GM20000 (cell line): ENCODE measurements around the gene BAIAP2.

Source experiments
- DNase-seq: peaks from one replicate; pipeline ENCODE4 v3.0.0; 2012; ENCODE audit warnings: low spot score
- CTCF ChIP-seq: IDR thresholded peaks from 2 replicates; pipeline ENCODE4 v1.5.1; 2012; ENCODE audit warnings: mild to moderate bottlenecking, control low read depth; ENCODE audit errors: extremely low read depth, missing control alignments

The BAIAP2 gene

DNA sequence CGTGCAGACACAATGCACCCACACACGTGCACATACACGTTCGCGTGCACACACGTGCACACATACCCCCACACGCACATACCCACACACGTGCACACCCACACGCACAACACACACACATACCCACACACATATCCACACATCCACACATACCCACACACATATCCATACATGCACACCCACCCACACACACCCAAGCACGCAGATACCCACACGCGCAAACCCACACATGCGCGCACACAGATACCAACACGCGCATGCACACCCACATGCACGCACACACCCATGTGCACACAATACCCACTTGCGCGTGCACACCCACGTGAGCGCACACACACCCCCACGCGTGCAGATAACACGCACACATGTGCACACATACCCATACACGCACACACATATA is 103.5 kb downstream of the BAIAP2 start:
- no peak for DNase-seq
- no peak for TF ChIP-seq CTCF

GRCh38 chr17:81139428-81139827 is 104.5 kb downstream of the BAIAP2 start:
- no peak for DNase-seq
- TF ChIP-seq CTCF, result no peak

DNA sequence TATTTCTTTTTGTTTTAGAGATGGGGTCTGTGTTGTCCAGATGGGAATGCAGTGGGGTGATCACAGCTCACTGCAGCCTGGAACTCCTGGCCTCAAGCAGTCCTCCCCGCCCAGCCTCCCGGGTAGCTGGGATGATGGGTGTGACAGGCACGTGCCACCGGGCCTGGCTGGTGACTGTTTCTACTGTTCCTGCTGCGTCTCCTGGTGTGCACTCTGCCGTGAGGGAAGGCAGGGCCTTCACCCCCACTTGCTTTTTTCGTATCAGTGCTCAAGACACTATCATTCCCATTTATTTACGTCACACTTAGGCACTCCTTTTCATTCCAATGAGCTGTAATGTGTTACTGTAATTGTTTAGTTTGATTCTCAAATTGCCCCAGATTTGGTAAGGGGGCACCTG is 105.1 kb downstream of the BAIAP2 start:
- no peak for DNase-seq
- no peak for TF ChIP-seq CTCF

- DNase-seq, result no peak
- TF ChIP-seq CTCF, result no peak
Observed at GRCh38 chr17:81140695-81141094, 105.7 kb downstream of the BAIAP2 start.

DNA sequence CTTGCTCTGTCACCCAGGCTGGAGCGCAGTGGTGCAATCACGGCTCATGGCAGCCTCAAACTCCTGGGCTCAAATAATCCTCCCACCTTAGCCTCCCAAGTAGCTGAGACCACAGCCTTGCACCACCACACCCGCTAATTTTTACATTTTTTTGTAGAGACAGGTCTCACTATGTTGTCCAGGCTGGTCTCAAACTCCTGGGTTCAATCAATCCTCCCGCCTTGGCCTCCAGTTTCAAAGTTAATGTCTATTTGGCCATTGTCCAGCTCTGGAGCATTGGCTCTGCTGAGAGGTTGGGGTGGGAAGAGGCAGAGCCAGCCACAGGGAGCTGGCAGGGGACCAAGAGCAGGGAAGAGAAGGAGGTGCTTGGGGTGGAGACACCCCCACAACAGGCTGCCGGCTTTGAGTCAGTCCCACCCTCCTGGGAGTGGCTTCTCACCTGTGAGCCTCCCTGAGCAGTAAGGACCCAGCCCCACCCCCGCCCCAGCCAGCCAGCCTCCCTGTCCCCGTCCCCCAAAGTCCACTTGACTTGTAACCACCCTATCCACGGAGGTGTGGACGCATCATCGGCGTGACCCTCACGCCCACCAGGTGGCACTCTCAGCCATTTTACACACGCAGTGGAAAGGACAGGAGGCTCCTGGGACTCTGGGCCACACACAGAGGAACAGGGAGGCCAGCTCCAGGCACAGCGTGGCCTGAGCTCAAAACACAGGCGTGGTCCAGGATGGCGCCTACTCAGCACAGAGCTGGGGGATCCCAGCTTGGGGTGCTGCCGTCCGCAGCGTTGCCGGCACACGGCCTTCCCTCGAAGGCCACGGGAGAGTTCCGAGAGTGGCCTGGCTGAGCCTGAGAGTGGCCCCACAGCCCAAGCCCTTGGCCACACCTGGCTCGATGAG is 107.6 kb downstream of the BAIAP2 start:
- TF ChIP-seq CTCF, result peak; percentile 67
- peak; percentile 88 for DNase-seq

DNA sequence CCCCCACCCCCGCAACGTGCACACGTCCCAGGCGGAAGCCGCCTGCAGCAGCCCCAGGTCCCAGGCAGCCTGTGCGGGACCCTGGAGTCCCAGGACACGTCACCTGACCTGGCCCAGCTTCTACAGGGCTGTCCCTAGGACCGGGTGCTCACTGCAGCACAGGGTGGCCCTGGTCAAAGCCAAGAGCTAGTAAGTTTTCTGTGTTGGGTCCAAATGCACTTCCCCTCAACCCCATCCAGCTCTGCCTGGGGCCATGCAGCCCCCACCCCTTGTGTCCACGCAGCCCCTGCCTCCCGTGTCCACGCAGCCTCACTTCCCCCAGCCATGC is 108.2 kb downstream of the BAIAP2 start:
- DNase-seq, result no peak
- no peak for TF ChIP-seq CTCF

DNA sequence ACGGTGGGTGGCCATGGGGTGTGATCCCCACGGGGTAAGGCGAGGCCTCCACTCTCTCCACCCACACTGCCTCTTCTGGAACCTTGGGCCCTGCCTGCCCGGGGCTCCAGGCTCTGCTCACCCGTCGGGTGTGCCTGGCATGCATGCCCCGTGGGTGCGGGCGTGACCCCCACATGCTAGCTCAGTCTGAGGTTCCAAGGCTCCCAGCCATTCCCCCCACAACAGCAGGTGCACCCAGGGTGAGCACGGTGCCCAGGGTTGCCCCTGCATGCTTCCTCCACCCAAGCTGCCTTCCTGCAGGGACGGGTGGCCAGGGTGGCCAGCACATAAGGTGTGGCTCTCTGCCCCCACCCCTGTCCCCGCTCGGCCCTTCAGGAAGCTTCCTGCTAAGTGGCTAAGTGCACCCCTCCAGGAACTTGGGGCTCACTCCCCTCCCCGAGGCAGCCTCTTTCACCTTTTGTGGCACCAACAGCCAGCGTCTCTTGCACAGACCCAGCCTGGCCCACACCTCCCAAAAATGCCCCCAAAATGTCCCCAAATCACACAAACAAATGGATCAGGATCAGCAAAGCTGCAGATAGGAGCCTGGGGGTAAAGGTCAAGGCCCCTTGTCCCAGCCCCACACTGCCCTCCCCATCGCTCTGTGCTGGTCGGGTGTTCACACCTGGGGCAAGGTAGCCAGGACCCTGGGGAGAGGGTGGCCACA is 108.9 kb downstream of the BAIAP2 start:
- no peak for DNase-seq
- TF ChIP-seq CTCF, result no peak
